DOHH2 (cell line): ENCODE results near the gene CNTNAP5.

Experiments used
- H3F3A ChIP-seq: fragments of 200-600 bp; sonication (generic), shearing (Covaris generic); 2 replicates; pipeline ENCODE4 v1.6.0; 2016; ENCODE audit warnings: antibody characterized with exemption, mild to moderate bottlenecking; ENCODE audit not compliant: control insufficient read depth, insufficient read depth
- H3K27ac ChIP-seq: fragments of 200-600 bp; sonication (generic); 2 replicates; pipeline ENCODE4 v1.5.1; 2014; ENCODE audit warnings: low read depth, mild to moderate bottlenecking, low read length, moderate library complexity
- H3K27me3 ChIP-seq: fragments of 200-600 bp; sonication (generic); 2 replicates; pipeline ENCODE4 v1.6.1; 2014; ENCODE audit warnings: mild to moderate bottlenecking, low read length, mixed read lengths; ENCODE audit not compliant: control insufficient read depth
- H3K36me3 ChIP-seq: fragments of 200-600 bp; sonication (generic); 2 replicates; pipeline ENCODE4 v1.6.1; 2014; ENCODE audit warnings: mild to moderate bottlenecking, low read length, moderate library complexity, mixed read lengths; ENCODE audit not compliant: control insufficient read depth
- H3K4me1 ChIP-seq: fragments of 200-600 bp; sonication (generic); 2 replicates; pipeline ENCODE4 v1.6.1; 2014; ENCODE audit warnings: mild to moderate bottlenecking, low read length, mixed read lengths; ENCODE audit not compliant: control insufficient read depth
- H3K4me2 ChIP-seq: fragments of 200-600 bp; sonication (generic); 2 replicates; pipeline ENCODE4 v1.6.0; 2014; ENCODE audit warnings: mild to moderate bottlenecking, low read length, moderate library complexity
- H3K4me3 ChIP-seq: fragments of 200-600 bp; sonication (generic); 2 replicates; pipeline ENCODE4 v1.5.1; 2014; ENCODE audit warnings: mild to moderate bottlenecking, low read length, mixed read lengths
- H3K79me2 ChIP-seq: fragments of 200-600 bp; sonication (generic); 2 replicates; pipeline ENCODE4 v1.6.1; 2014; ENCODE audit warnings: mild to moderate bottlenecking, low read length, mixed read lengths; ENCODE audit not compliant: control insufficient read depth
- H3K9me2 ChIP-seq: fragments of 200-600 bp; sonication (generic); replicated peaks from 2 replicates; pipeline ENCODE4 v1.6.1; 2014; ENCODE audit warnings: mild to moderate bottlenecking, low read length, mixed read lengths; ENCODE audit not compliant: control insufficient read depth
- H3K9me3 ChIP-seq: fragments of 200-600 bp; sonication (generic); 2 replicates; pipeline ENCODE4 v1.6.1; 2014; ENCODE audit warnings: antibody characterized with exemption, low read length, mixed read lengths; ENCODE audit not compliant: control insufficient read depth, insufficient read depth
- H4K20me1 ChIP-seq: fragments of 200-600 bp; sonication (generic); 2 replicates; pipeline ENCODE4 v1.6.0; 2014; ENCODE audit warnings: low read depth, mild to moderate bottlenecking, antibody characterized with exemption, low read length, moderate library complexity; ENCODE audit not compliant: control insufficient read depth, insufficient read depth
- EZH2phosphoT487 ChIP-seq: fragments of 200-600 bp; sonication (generic); IDR thresholded peaks from 2 replicates; pipeline ENCODE4 v1.6.1; 2017; ENCODE audit warnings: borderline replicate concordance, mild to moderate bottlenecking, antibody characterized with exemption, low read length, moderate library complexity, mixed read lengths
- TF ChIP-seq, protein P1 (sequence below): fragments of 200-600 bp; sonication (generic); IDR thresholded peaks from one replicate; pipeline ENCODE4 v1.5.1; 2014; ENCODE audit warnings: antibody characterized with exemption, mild to moderate bottlenecking, low read depth, low read length; ENCODE audit not compliant: poor library complexity, severe bottlenecking

Gene CNTNAP5

DNA sequence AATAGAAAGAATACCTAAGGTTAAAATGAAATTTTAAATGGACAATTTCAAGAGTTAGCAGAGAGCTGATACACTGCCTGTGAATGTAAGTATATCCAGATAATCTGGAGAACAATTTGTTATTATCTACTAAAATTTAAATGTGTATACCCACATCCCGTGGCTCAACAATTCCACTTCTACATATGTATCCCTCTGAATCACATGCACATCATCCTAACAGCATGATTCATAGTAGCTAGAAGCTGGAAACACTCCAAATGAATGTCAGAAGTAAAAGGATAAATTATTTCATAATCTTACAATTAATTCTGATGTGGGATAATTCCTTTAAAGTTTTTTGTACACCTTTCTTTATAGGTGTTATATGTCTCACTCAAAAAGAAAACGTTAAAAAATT, 87.9 kb downstream of the CNTNAP5 start:
- H3K27me3 ChIP-seq, result no peaks in the 10 kb centered on the region
- TF ChIP-seq, protein P1, sequence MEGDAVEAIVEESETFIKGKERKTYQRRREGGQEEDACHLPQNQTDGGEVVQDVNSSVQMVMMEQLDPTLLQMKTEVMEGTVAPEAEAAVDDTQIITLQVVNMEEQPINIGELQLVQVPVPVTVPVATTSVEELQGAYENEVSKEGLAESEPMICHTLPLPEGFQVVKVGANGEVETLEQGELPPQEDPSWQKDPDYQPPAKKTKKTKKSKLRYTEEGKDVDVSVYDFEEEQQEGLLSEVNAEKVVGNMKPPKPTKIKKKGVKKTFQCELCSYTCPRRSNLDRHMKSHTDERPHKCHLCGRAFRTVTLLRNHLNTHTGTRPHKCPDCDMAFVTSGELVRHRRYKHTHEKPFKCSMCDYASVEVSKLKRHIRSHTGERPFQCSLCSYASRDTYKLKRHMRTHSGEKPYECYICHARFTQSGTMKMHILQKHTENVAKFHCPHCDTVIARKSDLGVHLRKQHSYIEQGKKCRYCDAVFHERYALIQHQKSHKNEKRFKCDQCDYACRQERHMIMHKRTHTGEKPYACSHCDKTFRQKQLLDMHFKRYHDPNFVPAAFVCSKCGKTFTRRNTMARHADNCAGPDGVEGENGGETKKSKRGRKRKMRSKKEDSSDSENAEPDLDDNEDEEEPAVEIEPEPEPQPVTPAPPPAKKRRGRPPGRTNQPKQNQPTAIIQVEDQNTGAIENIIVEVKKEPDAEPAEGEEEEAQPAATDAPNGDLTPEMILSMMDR, result no peak
- H3K27ac ChIP-seq, result no peak overlapping the region
- no peaks in the 10 kb centered on the region for H3K9me2 ChIP-seq
- no peak overlapping the region for H3K4me2 ChIP-seq
- no peak overlapping the region for H3K4me3 ChIP-seq
- no peaks in the 10 kb centered on the region for H3K36me3 ChIP-seq
- H3F3A ChIP-seq, result no peaks in the 10 kb centered on the region
- H3K4me1 ChIP-seq, result no peaks in the 10 kb centered on the region
- H4K20me1 ChIP-seq, result no peaks in the 10 kb centered on the region
- no peaks in the 10 kb centered on the region for H3K79me2 ChIP-seq
- H3K9me3 ChIP-seq, result no peaks in the 10 kb centered on the region

- TF ChIP-seq, protein P1, result no peak
- TF ChIP-seq EZH2phosphoT487, result no peak
- no peak overlapping the region for H3K4me3 ChIP-seq
- no peaks in the 10 kb centered on the region for H3K4me1 ChIP-seq
- H3K36me3 ChIP-seq, result no peaks in the 10 kb centered on the region
- H3K4me2 ChIP-seq, result no peak overlapping the region
- H3K9me3 ChIP-seq, result no peaks in the 10 kb centered on the region
- H4K20me1 ChIP-seq, result no peaks in the 10 kb centered on the region
- H3K79me2 ChIP-seq, result no peaks in the 10 kb centered on the region
- H3K9me2 ChIP-seq, result no peaks in the 10 kb centered on the region
- no peaks in the 10 kb centered on the region for H3F3A ChIP-seq
- H3K27ac ChIP-seq, result no peak overlapping the region
- H3K27me3 ChIP-seq, result no peaks in the 10 kb centered on the region
These were observed 95.2 kb downstream of the CNTNAP5 start for GRCh38 chr2:124120246-124120645.

GRCh38 chr2:124121106-124121505, 96.0 kb downstream of the CNTNAP5 start:
- no peaks in the 10 kb centered on the region for H3K36me3 ChIP-seq
- H3K27me3 ChIP-seq, result no peaks in the 10 kb centered on the region
- no peaks in the 10 kb centered on the region for H3K9me3 ChIP-seq
- no peaks in the 10 kb centered on the region for H4K20me1 ChIP-seq
- no peak overlapping the region for H3K27ac ChIP-seq
- H3K79me2 ChIP-seq, result no peaks in the 10 kb centered on the region
- H3K4me2 ChIP-seq, result no peak overlapping the region
- H3K4me3 ChIP-seq, result no peak overlapping the region
- no peaks in the 10 kb centered on the region for H3K4me1 ChIP-seq
- no peaks in the 10 kb centered on the region for H3K9me2 ChIP-seq
- no peaks in the 10 kb centered on the region for H3F3A ChIP-seq
- TF ChIP-seq, protein P1, result no peak
- TF ChIP-seq EZH2phosphoT487, result no peak

GRCh38 chr2:124121760-124122275, 96.7 kb downstream of the CNTNAP5 start:
- H4K20me1 ChIP-seq, result no peaks in the 10 kb centered on the region
- no peaks in the 10 kb centered on the region for H3F3A ChIP-seq
- no peak for TF ChIP-seq EZH2phosphoT487
- TF ChIP-seq, protein P1, result no peak
- no peaks in the 10 kb centered on the region for H3K27me3 ChIP-seq
- no peaks in the 10 kb centered on the region for H3K36me3 ChIP-seq
- no peaks in the 10 kb centered on the region for H3K9me2 ChIP-seq
- H3K4me3 ChIP-seq, result no peak overlapping the region
- no peak overlapping the region for H3K4me2 ChIP-seq
- no peak overlapping the region for H3K27ac ChIP-seq
- no peaks in the 10 kb centered on the region for H3K9me3 ChIP-seq
- no peaks in the 10 kb centered on the region for H3K4me1 ChIP-seq
- H3K79me2 ChIP-seq, result no peaks in the 10 kb centered on the region
